KG1 (cell line): ENCODE measurements around the gene CCDC136.

Experiments
- DNase-seq: peaks from one replicate; lab custom pipeline; 2025; lab: John Stamatoyannopoulos, UW

Gene CCDC136

DNA sequence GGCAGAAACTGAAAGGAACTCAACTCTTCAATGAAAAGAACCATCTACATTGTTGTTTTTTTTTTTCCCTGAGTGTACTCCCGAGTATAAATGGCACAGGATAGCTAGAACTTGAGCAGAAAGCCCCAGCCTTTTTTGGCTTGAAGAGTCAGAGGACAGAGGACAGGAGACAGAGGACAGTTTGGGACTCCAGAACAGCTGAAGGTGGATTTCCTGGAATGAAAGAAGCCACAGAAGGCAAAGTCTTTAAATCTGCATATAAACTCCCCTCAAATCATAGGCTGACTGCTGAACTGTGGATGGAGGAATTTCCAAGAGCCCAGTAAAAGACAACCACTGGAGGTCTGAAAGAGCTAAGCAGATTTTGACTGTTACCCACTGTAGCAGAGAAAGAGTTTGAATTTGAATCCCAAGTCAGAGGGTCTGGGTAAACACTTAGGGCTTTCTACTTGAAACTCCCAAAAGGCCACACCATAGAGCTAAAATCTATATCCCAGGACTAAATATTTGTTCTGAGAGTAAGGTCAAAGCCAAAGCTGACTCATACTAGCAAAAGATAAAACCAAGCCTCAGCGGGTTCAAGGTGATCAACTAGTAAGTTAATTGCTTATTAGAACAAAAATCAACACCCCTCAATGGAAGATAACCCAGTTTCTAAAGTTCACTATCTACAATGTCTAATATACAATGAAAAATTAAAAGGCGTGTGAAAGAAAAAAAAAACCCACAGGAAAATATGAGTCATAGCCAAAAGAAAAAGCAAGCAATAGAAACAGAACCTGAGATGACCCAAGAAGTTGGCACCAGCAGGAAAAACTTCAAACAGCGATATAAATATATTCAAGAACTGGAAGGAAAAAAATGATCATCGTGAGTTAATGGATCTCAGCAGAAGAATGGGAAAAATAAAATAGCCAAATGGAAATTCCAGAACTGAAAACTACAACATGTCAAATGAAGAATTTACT is 14.3 kb upstream of the CCDC136 start:
- DNase-seq, result no peak

GRCh38 chr7:128778946-128779345 is 12.8 kb upstream of the CCDC136 start:
- no peak for DNase-seq

GRCh38 chr7:128781126-128781525 is 10.6 kb upstream of the CCDC136 start:
- no peak for DNase-seq

DNA sequence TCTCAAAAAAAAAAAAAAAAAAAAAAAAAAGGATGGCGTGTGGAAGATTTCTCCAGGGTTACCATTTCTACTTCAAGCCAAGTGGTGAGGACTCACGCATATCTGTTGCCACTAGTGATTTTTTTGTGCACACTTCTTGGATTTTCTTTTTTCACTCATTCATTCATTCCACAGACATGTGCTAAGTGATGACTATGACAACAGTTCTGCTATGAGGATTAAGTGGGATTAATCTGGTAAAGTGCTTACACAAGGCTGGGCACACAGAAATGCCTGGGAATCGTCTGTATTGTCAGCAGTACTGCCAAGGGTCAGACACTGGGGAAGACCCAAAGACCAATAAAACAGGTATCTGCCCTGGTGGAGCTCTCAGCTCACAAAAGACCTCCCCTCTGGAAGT is 9.9 kb upstream of the CCDC136 start:
- DNase-seq, result no peak

DNA sequence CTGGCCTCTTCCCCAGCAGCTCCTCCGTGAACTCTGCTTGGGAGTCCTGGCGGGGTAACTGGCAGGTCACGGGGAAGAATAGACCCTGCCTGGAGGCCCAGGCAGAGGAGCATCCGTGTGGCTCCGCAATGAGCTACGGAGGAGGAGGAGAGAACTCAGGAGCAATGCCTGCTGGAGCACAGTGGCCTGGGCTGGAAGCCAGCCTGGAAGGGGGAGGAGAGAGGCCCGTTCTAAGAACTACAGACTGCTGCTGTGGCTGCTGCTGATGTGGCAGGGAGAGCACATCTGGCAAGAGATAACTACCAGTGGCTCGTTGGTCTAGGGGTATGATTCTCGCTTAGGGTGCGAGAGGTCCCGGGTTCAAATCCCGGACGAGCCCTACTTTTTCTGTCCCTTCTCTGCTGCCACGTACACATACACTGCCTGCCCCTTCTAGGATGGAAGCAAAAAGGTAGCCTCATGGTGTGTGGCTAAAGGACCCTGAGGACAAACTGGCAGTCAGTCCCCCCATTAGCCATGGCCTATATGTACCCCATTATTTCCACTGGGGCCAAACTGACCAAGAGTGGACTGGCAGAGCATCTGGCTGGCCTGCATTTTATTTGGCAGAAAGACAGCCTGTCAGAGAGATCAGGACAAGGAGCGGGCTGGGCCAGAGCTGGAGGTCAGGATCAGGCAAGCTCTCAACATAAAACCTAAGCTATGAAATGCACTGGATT is 8.5 kb upstream of the CCDC136 start:
- no peak for DNase-seq

- DNase-seq, result no peak
Observed at GRCh38 chr7:128785738-128786137, 6.0 kb upstream of the CCDC136 start.

DNA sequence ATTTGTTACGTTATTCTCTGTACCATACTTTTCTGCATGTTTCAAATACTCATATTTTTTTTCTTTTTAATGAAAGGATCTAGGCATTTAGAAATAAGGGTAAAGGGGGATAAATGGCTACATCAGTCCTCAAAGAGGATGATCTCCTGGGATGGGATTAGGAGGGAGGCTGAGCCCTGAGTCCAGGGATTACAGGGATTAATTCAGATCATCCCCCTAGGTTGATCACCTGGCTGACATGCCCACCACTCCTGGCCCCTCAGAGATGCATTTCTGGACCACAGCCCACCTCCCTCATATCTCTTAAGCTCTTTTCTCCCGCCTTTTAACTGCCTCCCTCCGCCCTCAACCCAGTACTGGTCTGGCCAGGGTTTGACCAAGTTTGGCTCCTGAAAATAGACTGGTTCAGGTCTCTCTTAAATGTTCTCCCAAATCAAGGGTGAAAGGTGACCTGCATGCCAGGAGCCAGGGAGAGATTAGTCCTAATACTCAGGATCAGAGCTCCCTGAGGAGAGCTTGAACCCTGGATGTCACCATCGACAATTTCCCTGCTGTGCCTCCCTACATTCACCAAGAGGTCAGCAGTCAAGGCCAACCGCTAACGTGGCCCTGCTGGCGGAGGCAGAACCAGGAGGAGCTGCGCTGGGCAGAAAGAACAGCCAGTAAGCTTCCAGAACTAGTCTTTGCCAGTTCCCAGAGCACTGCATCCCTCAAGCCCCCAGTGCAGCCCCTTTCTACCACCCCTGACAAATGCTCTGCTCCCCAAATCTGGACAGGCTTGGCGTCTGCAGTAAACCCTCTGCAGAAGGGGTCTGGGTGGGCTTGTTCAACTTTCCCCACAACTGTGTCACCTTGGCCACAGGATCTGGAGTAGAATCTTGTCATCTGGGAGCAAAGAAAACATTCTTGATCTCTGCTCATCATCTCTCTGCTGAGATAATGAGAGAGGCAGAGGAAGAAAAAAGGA is 3.0 kb upstream of the CCDC136 start:
- DNase-seq, result no peak

DNA sequence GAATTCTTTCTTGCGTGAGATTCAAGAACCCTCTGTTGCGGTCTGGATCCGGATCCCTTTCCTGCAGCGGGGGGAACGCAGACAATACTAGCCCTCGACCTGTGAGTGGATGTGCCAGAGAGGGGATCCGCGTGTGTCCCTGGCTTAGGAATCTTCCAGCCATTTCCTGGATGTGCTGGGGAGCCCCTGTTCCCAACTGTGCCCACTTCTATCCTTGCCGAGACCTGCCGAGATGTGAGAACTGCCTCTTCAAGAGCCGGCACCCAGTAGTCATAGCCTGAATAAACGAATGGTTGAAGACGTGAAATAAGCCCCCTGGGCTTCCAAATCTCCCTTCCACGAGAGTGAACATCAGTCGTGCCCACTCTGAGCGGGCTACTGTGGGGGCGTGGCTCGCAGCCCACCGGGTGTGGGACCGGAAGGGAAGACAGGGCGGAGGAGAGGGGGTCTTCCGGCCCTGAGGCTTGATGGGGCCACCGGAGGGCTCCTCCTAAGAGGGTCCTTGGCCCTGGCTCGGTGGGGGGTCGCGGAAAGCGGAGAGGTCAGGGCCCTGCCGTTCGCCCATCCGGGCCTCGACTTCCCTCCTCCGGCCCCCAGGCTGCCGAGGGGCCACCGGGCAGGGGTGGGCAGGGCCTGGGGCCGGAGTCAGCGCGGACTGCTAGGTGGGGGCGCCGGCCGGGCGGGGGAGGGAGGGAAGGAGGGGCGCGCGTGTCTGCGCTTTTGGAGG is 1.3 kb upstream of the CCDC136 start:
- DNase-seq, result no peak

GRCh38 chr7:128791972-128792327 is 182 bp downstream of the CCDC136 start:
- no peak for DNase-seq

- no peak for DNase-seq
Observed at GRCh38 chr7:128792471-128793180, 858 bp downstream of the CCDC136 start.

- DNase-seq, result no peak
Observed at GRCh38 chr7:128793181-128793547, 1.4 kb downstream of the CCDC136 start.

GRCh38 chr7:128794020-128794419 is 2.3 kb downstream of the CCDC136 start:
- DNase-seq, result no peak

- no peak for DNase-seq
Observed at GRCh38 chr7:128794436-128794835, 2.7 kb downstream of the CCDC136 start.

DNA sequence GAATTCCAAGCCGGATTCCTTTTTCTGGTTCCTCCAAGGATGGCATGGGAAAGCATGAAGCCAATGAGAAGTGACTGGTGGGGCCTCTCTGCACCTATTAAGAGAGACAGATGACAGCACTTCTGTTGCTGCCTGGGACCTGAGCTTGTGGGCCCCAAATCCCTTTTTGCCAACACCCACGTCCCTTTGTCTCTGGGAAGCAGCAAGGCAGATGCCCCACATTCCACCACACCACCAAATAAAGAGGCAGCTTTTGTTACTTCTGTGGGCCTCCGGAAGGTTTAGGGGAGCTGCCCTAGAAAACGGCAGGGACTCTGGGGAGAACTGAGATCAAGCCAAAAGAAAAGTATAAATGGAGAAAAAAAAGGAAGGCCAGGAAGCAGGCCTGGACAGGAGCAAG is 3.4 kb downstream of the CCDC136 start:
- DNase-seq, result no peak

- DNase-seq, result no peak
Observed at GRCh38 chr7:128796327-128796726, 4.6 kb downstream of the CCDC136 start.

GRCh38 chr7:128799451-128799850 is 7.7 kb downstream of the CCDC136 start:
- DNase-seq, result no peak

- no peak for DNase-seq
Observed at GRCh38 chr7:128800567-128800966, 8.8 kb downstream of the CCDC136 start.

DNA sequence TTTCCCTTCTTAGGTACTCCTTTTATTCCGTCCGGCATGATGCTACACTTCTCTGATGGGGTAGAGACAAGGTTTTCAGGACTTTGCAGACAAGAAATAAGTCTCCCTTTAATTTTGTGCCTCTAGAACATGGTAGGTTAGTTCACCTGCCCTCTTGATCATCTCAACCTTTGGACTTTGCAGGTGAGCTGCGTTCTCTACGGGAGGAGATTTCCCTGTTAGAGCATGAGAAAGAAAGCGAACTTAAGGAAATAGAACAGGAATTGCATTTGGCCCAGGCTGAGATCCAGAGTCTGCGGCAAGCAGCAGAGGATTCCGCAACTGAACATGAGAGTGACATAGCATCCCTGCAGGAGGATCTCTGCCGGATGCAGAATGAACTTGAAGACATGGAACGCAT is 9.2 kb downstream of the CCDC136 start:
- DNase-seq, result no peak

- no peak for DNase-seq
Observed at GRCh38 chr7:128801667-128802418, 10.1 kb downstream of the CCDC136 start.

DNA sequence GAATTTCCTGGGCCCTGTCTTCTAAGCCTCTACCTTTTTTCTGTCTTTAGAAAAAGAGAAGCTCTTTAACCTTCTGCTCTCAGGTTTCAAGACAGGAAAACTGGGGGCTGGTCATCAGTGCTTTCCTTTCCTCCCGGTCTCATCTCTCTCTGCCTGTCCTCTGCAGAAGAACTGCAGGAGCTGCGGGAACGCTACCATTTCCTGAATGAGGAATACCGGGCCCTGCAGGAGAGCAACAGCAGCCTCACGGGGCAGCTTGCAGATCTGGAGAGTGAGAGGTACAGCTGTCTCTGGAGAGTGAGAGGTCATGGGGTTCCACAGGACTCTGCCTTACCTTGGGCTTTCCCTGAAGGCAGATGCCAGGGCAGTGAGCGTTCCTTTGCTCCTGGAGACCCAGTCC is 12.7 kb downstream of the CCDC136 start:
- DNase-seq, result no peak
